GM18867 (cell line): ENCODE results near the gene LAMA1.
A peak's percentile ranks its signal among the peaks of the same experiment; 100 is the strongest.

ENCODE experiments used
- ATAC-seq: cut with Tn5 transposase; IDR thresholded peaks from one replicate; pipeline ENCODE4 v1.9.1; 2021; ENCODE audit warnings: mild to moderate bottlenecking, moderate library complexity; ENCODE audit not compliant: unreplicated experiment

LAMA1 gene

GRCh38 chr18:7105943-7106342, 11.7 kb downstream of the LAMA1 start:
- ATAC-seq = no peak

GRCh38 chr18:7105268-7105667, 12.3 kb downstream of the LAMA1 start:
- no peak for ATAC-seq

- no peak for ATAC-seq
These were observed 12.9 kb downstream of the LAMA1 start for GRCh38 chr18:7104649-7105048.

- no peak for ATAC-seq
These were observed 15.5 kb downstream of the LAMA1 start for GRCh38 chr18:7102131-7102530.

- no peak for ATAC-seq
These were observed 20.8 kb downstream of the LAMA1 start for GRCh38 chr18:7096838-7097237.

GRCh38 chr18:7094427-7094826, 23.2 kb downstream of the LAMA1 start:
- no peak for ATAC-seq

GRCh38 chr18:7090771-7091170, 26.8 kb downstream of the LAMA1 start:
- ATAC-seq = no peak

GRCh38 chr18:7089369-7089768, 28.2 kb downstream of the LAMA1 start:
- no peak for ATAC-seq

GRCh38 chr18:7084080-7085065, 33.2 kb downstream of the LAMA1 start:
- peak; percentile 68 for ATAC-seq

- ATAC-seq = no peak
These were observed 34.9 kb downstream of the LAMA1 start for GRCh38 chr18:7082671-7083070.

GRCh38 chr18:7079231-7079630, 38.4 kb downstream of the LAMA1 start:
- no peak for ATAC-seq

- no peak for ATAC-seq
These were observed 45.0 kb downstream of the LAMA1 start for GRCh38 chr18:7072593-7072992.

GRCh38 chr18:7071600-7071999, 46.0 kb downstream of the LAMA1 start:
- no peak for ATAC-seq

- no peak for ATAC-seq
These were observed 47.1 kb downstream of the LAMA1 start for GRCh38 chr18:7070466-7070865.

GRCh38 chr18:7068871-7069590, 48.6 kb downstream of the LAMA1 start:
- no peak for ATAC-seq

GRCh38 chr18:7066965-7067555, 50.5 kb downstream of the LAMA1 start:
- no peak for ATAC-seq

GRCh38 chr18:7065736-7066135, 51.9 kb downstream of the LAMA1 start:
- no peak for ATAC-seq

GRCh38 chr18:7064346-7064745, 53.3 kb downstream of the LAMA1 start:
- no peak for ATAC-seq

GRCh38 chr18:7062811-7063210, 54.8 kb downstream of the LAMA1 start:
- no peak for ATAC-seq

- ATAC-seq = no peak
These were observed 55.4 kb downstream of the LAMA1 start for GRCh38 chr18:7062236-7062635.

- no peak for ATAC-seq
These were observed 58.3 kb downstream of the LAMA1 start for GRCh38 chr18:7059276-7059675.

GRCh38 chr18:7056026-7056425, 61.6 kb downstream of the LAMA1 start:
- no peak for ATAC-seq
